Keratinocyte (primary cell): ENCODE data around the gene MCM10. TPM values are rescaled to one million over a fixed set of nuclear protein-coding genes. Genes with fewer than 3 reads are reported as not detected.

Experiments used
- DNase-seq: peaks from one replicate; pipeline ENCODE4 v3.0.0-alpha.2; 2011; ENCODE audit warnings: low read depth, missing footprints, low spot score
- FAIRE-seq: peaks from 2 replicates; lab custom pipeline; 2011; peaks lifted over from hg19 to GRCh38; lab: Jason Lieb, UNC
- H2AFZ ChIP-seq: 2 replicates; pipeline ENCODE4 v1.6.0; 2012; ENCODE audit warnings: low read length, control low read depth, inconsistent platforms; ENCODE audit not compliant: control insufficient read depth
- H3K27ac ChIP-seq: 2 replicates; pipeline ENCODE4 v1.5.1; 2011; ENCODE audit warnings: low read length; ENCODE audit not compliant: control insufficient read depth, insufficient read depth
- H3K27me3 ChIP-seq: 3 replicates; pipeline ENCODE4 v1.6.0; 2011; ENCODE audit warnings: low read length; ENCODE audit not compliant: control insufficient read depth, insufficient read depth; ENCODE audit errors: extremely low read depth
- H3K36me3 ChIP-seq, 2 experiments: 2 replicates in 1 of 2; 3 replicates in 1 of 2; pipeline ENCODE4 v1.5.1; 2011; ENCODE audit warnings: low read length in 2 of 2, mild to moderate bottlenecking in 1 of 2; ENCODE audit not compliant: control insufficient read depth in 2 of 2, insufficient read depth in 2 of 2; ENCODE audit errors: extremely low read depth in 1 of 2
- H3K4me1 ChIP-seq: 3 replicates; pipeline ENCODE4 v1.5.1; 2011; ENCODE audit warnings: low read length; ENCODE audit not compliant: control insufficient read depth, insufficient read depth; ENCODE audit errors: extremely low read depth
- H3K4me2 ChIP-seq: 3 replicates; pipeline ENCODE4 v1.6.0; 2011; ENCODE audit warnings: low read depth, low read length; ENCODE audit not compliant: control insufficient read depth, insufficient read depth; ENCODE audit errors: extremely low read depth
- H3K4me3 ChIP-seq, 3 experiments: fragments of 200-600 bp in 1 of 3; sonication (generic) in 1 of 3; 2 replicates in 2 of 3; 3 replicates in 1 of 3; pipeline ENCODE4 v1.5.1; 2011 to 2016; ENCODE audit warnings: low read length in 3 of 3, mild to moderate bottlenecking in 3 of 3, control low read depth in 2 of 3, inconsistent platforms in 1 of 3, low read depth in 1 of 3, mixed read lengths in 1 of 3, mixed run types in 1 of 3, moderate library complexity in 1 of 3; ENCODE audit not compliant: control insufficient read depth in 2 of 3, insufficient read depth in 2 of 3; ENCODE audit errors: extremely low read depth in 1 of 3
- H3K79me2 ChIP-seq: 2 replicates; pipeline ENCODE4 v1.6.0; 2012; ENCODE audit warnings: low read length; ENCODE audit not compliant: control insufficient read depth, insufficient read depth
- H3K9ac ChIP-seq: 3 replicates; pipeline ENCODE4 v1.6.0; 2011; ENCODE audit warnings: low read length; ENCODE audit not compliant: control insufficient read depth, insufficient read depth; ENCODE audit errors: extremely low read depth
- H3K9me1 ChIP-seq: 3 replicates; pipeline ENCODE4 v1.6.0; 2011; ENCODE audit warnings: low read length; ENCODE audit not compliant: control insufficient read depth, insufficient read depth; ENCODE audit errors: extremely low read depth
- H3K9me3 ChIP-seq: 2 replicates; pipeline ENCODE4 v1.5.1; 2012; ENCODE audit warnings: low read depth, low read length; ENCODE audit not compliant: control insufficient read depth
- H4K20me1 ChIP-seq: 3 replicates; pipeline ENCODE4 v1.6.0; 2011; ENCODE audit warnings: low read length; ENCODE audit not compliant: control insufficient read depth, insufficient read depth; ENCODE audit errors: extremely low read depth
- CTCF ChIP-seq, 3 experiments: IDR thresholded peaks in 1 of 3; conservative IDR thresholded peaks in 1 of 3; optimal IDR thresholded peaks in 1 of 3; 2 replicates in 2 of 3; 3 replicates in 1 of 3; pipeline versions ENCODE3 to v1.5.1; 2011; ENCODE audit warnings: low read length in 3 of 3, mild to moderate bottlenecking in 3 of 3, moderate library complexity in 2 of 3, control low read depth in 1 of 3, inconsistent platforms in 1 of 3; ENCODE audit not compliant: insufficient read depth in 2 of 3; ENCODE audit errors: extremely low read depth in 1 of 3
- EZH2 ChIP-seq: IDR thresholded peaks from one replicate; pipeline ENCODE4 v1.6.1; 2012; ENCODE audit warnings: inconsistent platforms, mild to moderate bottlenecking, low read length, moderate library complexity
- dilution Hi-C: fragments of 300-500 bp; cut with MboI; formaldehyde crosslinking; loops from one replicate; pipeline ENCODE4 v1.7.0; 2020; ENCODE audit warnings: low sequenced_read_pairs; ENCODE audit not compliant: extremely low pct_ligation_motif_present
- polyA plus RNA-seq, 5 experiments: library from polyadenylated mRNA; depleted of rRNA in 3 of 5; stranded (reverse) in 3 of 5; stranded (forward) in 1 of 5; unstranded in 1 of 5; fragments of >200 nt; gene quantifications; 1 replicate in 1 of 5; 2 replicates in 3 of 5; 3 replicates in 1 of 5; pipeline versions ENCODE4 v1.2.1 to v1.2.3, GENCODE V29; 2011 to 2012; ENCODE audit warnings: missing spikeins in 2 of 5, low read depth in 1 of 5, low replicate concordance in 1 of 5

The MCM10 gene
- polyA plus RNA-seq, 1 donor (not counting 4 experiments of a cell fraction or from before 2014, with no cell fraction given) = 6.2 TPM

DNA sequence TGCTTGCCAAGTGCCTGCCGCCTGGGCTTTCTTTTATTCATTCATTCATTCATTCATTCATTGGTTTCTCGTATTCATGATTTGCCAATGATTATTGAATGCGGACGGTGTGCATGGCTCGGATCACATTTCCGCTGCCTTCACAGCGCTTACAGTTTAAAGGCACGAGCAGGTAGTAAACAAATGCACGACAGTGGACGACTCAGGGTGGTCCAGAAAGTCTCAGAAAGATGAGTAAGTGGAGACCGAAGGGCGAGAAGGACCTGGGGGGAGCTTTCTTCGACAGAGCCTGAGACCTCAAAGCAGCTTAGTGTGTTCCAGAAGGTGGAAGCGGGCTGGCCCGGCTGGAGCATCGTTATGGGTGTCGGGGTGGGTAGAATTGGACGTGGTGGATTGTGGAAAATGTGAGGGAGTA lies 506 bp downstream of the MCM10 start:
- peaks cover 23% of the 10 kb centered on the region for H3K79me2 ChIP-seq
- dilution Hi-C loops = no loop called here
- TF ChIP-seq EZH2 (no peak), CTCF (optimal IDR thresholded peaks at IDR 0.05 in 1 of 3, IDR thresholded peaks at IDR 0.05 in 1 of 3, conservative IDR thresholded peaks at IDR 0.05 in 1 of 3; ENCODE audit: extremely low read depth in 1 of 3, insufficient read depth in 2 of 3, low read length in 3 of 3) (no peak)

DNA sequence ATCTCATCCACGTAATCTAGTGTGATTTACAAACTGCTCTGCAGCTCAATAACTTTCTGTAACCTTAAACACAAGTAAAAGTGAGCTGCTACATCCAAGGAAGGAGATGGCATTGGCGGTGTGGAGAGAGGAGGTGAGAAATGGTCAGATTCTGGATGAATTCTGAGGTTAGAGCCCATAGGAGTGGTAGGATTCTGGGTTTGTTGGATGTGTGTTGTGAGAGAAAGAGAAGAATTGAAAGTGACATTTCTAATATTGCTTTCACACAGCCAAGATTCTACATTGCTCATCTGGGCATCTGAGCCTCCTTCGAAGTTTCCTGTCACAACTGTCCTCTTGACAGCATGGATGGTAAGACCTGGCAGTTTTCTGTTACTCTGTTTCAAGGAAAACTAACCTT lies 2.5 kb downstream of the MCM10 start:
- peaks cover 13% of the 10 kb centered on the region for H3K4me1 ChIP-seq
- peaks cover 25% of the 10 kb centered on the region for H3K79me2 ChIP-seq
- no peak overlapping the region for H3K9ac ChIP-seq
- DNase-seq (no peak), FAIRE-seq (no peak)
- dilution Hi-C loops = no loop called here
- H3K9me1 ChIP-seq = no peaks in the 10 kb centered on the region
- no peak overlapping the region for H3K27ac ChIP-seq
- H3K4me3 ChIP-seq = no peak overlapping the region
- peaks cover 0 to 9% of the 10 kb centered on the region in 2 experiments for H3K36me3 ChIP-seq
- H3K27me3 ChIP-seq = no peaks in the 10 kb centered on the region
- no peak overlapping the region for H3K4me2 ChIP-seq
- TF ChIP-seq EZH2 = no peak
- no peak for TF ChIP-seq CTCF (optimal IDR thresholded peaks at IDR 0.05 in 1 of 3, IDR thresholded peaks at IDR 0.05 in 1 of 3, conservative IDR thresholded peaks at IDR 0.05 in 1 of 3; ENCODE audit: extremely low read depth in 1 of 3, insufficient read depth in 2 of 3, low read length in 3 of 3)
- H3K9me3 ChIP-seq = no peaks in the 10 kb centered on the region
- no peaks in the 10 kb centered on the region for H4K20me1 ChIP-seq
- no peak overlapping the region for H2AFZ ChIP-seq

More for the DNA sequence above, 506 bp downstream of the MCM10 start:
- Histone ChIP-seq H3K9me3 (no peaks in the 10 kb centered on the region), H3K4me1 (peaks cover 13% of the 10 kb centered on the region), H3K4me2 (peak overlapping the region; percentile 79), H3K4me3 (peak overlapping the region; percentile 60 to 88 (median 87)), H4K20me1 (no peaks in the 10 kb centered on the region), H3K36me3 (peaks cover 0 to 6% of the 10 kb centered on the region in 2 experiments), H3K9ac (peak overlapping the region; percentile 75), H3K9me1 (no peaks in the 10 kb centered on the region), H3K27ac (peak overlapping the region; percentile 63), H2AFZ (peak overlapping the region; percentile 85), H3K27me3 (no peaks in the 10 kb centered on the region)
- FAIRE-seq (no peak), DNase-seq (no peak)
